Measurements from ENCODE around the gene MTLN. TPM values are rescaled to one million over a fixed set of nuclear protein-coding genes. Genes with fewer than 3 reads are reported as not detected.
A peak's percentile ranks its signal among the peaks of the same experiment; 100 is the strongest.

The MTLN gene
- total and polyA plus RNA-seq, 2 of the 13 experiments (the other 11 are each of a cell fraction or from before 2014, with no cell fraction given) = 37.1 to 50.4 TPM

DNA sequence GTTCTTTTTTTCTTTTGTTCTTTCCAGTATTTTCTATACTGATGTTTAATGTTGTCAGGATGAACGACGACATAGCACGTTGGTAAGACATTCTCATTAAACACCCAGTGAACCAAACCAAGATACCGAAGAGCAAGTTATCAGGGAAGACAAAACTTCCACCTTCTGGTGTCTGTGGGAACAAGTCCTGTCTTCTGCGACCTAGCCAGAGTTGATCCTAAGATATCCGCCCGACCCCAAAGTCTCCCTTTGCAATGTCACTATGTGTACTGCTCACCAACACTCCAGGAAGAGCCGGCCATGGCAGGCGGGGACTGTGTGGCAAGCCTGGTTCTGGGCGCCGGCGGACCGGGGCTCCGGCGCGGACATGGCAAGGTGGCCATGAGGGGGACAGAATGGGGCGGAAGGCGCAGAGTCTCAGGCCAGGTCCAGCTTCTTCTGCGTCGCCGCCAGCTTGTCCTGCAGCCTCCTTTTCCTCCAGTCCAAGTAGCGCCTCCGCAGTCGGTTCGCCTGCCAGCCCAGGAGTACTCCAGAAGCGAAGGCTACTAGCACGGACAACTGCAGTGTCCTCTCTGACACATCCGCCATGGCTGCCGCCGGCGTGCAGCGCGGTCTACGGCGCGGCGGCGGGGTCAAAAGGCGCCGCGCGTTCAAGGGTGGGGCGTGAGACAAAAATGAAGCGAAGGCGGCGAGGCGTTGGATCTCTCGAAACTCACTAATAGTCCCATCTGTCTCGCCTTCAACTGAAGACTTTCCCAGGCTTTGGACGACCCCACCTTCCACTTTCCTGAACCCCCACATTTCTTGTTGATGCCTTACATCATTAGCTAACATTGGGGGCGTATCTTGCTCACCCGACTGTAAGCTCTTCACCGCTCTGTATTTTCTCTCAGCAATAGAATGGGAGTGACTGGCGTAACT, at the start of gene MTLN (continued):
- TF ChIP-seq ZBTB8A (CRISPR knock-in tag; IDR thresholded peaks at IDR 0.05; ENCODE audit: borderline replicate concordance, low read depth) = no peak
- TF ChIP-seq ZNF562 (CRISPR knock-in tag; IDR thresholded peaks at IDR 0.05; ENCODE audit: borderline replicate concordance) = no peak
- no peak for TF ChIP-seq ZFP37 (CRISPR knock-in tag; IDR thresholded peaks at IDR 0.05; ENCODE audit: borderline replicate concordance)
- no peak for TF ChIP-seq ATRX (CRISPR knock-in tag; IDR thresholded peaks at IDR 0.05; ENCODE audit: borderline replicate concordance)
- TF ChIP-seq HOXD1 (CRISPR knock-in tag; IDR thresholded peaks at IDR 0.05) = no peak
- TF ChIP-seq, protein P1, sequence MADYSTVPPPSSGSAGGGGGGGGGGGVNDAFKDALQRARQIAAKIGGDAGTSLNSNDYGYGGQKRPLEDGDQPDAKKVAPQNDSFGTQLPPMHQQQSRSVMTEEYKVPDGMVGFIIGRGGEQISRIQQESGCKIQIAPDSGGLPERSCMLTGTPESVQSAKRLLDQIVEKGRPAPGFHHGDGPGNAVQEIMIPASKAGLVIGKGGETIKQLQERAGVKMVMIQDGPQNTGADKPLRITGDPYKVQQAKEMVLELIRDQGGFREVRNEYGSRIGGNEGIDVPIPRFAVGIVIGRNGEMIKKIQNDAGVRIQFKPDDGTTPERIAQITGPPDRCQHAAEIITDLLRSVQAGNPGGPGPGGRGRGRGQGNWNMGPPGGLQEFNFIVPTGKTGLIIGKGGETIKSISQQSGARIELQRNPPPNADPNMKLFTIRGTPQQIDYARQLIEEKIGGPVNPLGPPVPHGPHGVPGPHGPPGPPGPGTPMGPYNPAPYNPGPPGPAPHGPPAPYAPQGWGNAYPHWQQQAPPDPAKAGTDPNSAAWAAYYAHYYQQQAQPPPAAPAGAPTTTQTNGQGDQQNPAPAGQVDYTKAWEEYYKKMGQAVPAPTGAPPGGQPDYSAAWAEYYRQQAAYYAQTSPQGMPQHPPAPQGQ (CRISPR knock-in tag; IDR thresholded peaks at IDR 0.05; ENCODE audit: borderline replicate concordance) = no peak
- peak; percentile 81; the same call in 1 of the 2 replicates for TF ChIP-seq FOXK1 (CRISPR knock-in tag; IDR thresholded peaks at IDR 0.05; ENCODE audit: borderline replicate concordance, low read depth)
- no peak; the same call in 1 of the 2 replicates for TF ChIP-seq ZNF569 (CRISPR knock-in tag; IDR thresholded peaks at IDR 0.05; ENCODE audit: borderline replicate concordance)
- TF ChIP-seq CBX2 (IDR thresholded peaks at IDR 0.05; ENCODE audit: low read depth, low read length) = no peak; the same call in 1 of the 2 replicates
- TF ChIP-seq CBX2 (CRISPR knock-in tag; IDR thresholded peaks at IDR 0.05; ENCODE audit: low read depth) = no peak
- no peak for TF ChIP-seq FOXP1 (IDR thresholded peaks at IDR 0.05)
- no peak for TF ChIP-seq FOXP1 (CRISPR knock-in tag; IDR thresholded peaks at IDR 0.05)
- 0 out of 2 replicates have a peak, but pooled peaks have one; percentile 48 for TF ChIP-seq SMAD9 (CRISPR knock-in tag; IDR thresholded peaks at IDR 0.05)
- TF ChIP-seq, protein P2, sequence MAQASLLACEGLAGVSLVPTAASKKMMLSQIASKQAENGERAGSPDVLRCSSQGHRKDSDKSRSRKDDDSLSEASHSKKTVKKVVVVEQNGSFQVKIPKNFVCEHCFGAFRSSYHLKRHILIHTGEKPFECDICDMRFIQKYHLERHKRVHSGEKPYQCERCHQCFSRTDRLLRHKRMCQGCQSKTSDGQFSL (CRISPR knock-in tag; IDR thresholded peaks at IDR 0.05) = 0 out of 2 replicates have a peak, but pooled peaks have one; percentile 20
- TF ChIP-seq, protein P3, sequence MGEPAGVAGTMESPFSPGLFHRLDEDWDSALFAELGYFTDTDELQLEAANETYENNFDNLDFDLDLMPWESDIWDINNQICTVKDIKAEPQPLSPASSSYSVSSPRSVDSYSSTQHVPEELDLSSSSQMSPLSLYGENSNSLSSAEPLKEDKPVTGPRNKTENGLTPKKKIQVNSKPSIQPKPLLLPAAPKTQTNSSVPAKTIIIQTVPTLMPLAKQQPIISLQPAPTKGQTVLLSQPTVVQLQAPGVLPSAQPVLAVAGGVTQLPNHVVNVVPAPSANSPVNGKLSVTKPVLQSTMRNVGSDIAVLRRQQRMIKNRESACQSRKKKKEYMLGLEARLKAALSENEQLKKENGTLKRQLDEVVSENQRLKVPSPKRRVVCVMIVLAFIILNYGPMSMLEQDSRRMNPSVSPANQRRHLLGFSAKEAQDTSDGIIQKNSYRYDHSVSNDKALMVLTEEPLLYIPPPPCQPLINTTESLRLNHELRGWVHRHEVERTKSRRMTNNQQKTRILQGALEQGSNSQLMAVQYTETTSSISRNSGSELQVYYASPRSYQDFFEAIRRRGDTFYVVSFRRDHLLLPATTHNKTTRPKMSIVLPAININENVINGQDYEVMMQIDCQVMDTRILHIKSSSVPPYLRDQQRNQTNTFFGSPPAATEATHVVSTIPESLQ (CRISPR knock-in tag; conservative IDR thresholded peaks at IDR 0.05) = no peak
- TF ChIP-seq HNF4A (CRISPR knock-in tag; IDR thresholded peaks at IDR 0.05) = peak; percentile 18; the same call in 1 of the 2 replicates
- TF ChIP-seq HNRNPLL (IDR thresholded peaks at IDR 0.05; ENCODE audit: low read depth, low read length, poor library complexity, severe bottlenecking) = peak; percentile 66
- no peak for TF ChIP-seq NCOA5 (CRISPR knock-in tag; IDR thresholded peaks at IDR 0.05)
- TF ChIP-seq, protein P4, sequence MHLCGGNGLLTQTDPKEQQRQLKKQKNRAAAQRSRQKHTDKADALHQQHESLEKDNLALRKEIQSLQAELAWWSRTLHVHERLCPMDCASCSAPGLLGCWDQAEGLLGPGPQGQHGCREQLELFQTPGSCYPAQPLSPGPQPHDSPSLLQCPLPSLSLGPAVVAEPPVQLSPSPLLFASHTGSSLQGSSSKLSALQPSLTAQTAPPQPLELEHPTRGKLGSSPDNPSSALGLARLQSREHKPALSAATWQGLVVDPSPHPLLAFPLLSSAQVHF (CRISPR knock-in tag; IDR thresholded peaks at IDR 0.05) = no peak
- TF ChIP-seq ZSCAN20 (CRISPR knock-in tag; IDR thresholded peaks at IDR 0.05; ENCODE audit: borderline replicate concordance) = no peak

Measured in HepG2 (cell line).